GM21529 (cell line): Measurements from ENCODE around the gene GRID2.

Experiments
- ATAC-seq: cut with Tn5 transposase; IDR thresholded peaks from one replicate; pipeline ENCODE4 v1.9.1; 2021; ENCODE audit not compliant: unreplicated experiment

GRID2 gene

GRCh38 chr4:93178279-93178678, 874.5 kb downstream of the GRID2 start:
- no peak for ATAC-seq

- ATAC-seq: no peak
These were observed 875.3 kb downstream of the GRID2 start for GRCh38 chr4:93179044-93179443.

DNA sequence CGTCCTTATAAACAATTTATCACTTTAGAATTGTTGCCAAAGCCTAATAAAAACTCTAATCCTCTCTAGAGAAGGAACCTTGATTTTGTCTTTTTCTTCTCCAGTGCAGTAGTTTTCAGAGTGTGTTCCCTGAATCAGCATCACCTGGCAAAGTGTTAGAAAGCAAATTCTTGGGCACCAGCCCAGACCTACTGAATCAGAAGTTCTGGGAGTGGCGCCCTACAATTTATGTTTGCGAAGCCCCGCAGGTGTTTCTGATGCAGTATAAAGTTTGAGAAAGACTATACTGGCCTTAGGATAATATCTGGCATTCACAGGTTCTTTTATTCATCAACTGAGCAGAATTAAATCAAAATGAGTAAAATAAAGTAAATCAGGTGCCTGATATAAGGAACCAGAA, 879.0 kb downstream of the GRID2 start:
- ATAC-seq: no peak

GRCh38 chr4:93183576-93183975, 879.8 kb downstream of the GRID2 start:
- ATAC-seq: no peak

- no peak for ATAC-seq
These were observed 880.3 kb downstream of the GRID2 start for GRCh38 chr4:93184053-93184452.

DNA sequence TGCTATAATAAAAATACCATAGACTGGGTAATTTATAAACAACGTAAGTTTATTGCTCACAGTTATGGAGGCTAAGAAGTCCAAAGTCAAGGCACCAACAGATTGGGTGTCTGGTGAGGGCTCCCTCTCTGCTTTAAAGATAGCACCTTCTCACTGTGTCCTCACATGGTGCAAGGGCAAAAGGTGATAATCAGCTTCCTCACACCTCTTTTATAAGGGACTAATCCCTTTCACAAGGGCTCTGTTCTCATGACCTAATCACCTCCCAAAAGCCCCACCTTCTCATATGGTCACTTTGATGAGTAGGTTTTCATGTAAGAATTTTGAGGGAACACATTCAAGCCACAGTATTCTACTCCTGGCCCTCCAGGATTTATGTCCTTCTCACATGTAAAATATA, 883.1 kb downstream of the GRID2 start:
- no peak for ATAC-seq

GRCh38 chr4:93187466-93187865, 883.7 kb downstream of the GRID2 start:
- ATAC-seq: no peak

DNA sequence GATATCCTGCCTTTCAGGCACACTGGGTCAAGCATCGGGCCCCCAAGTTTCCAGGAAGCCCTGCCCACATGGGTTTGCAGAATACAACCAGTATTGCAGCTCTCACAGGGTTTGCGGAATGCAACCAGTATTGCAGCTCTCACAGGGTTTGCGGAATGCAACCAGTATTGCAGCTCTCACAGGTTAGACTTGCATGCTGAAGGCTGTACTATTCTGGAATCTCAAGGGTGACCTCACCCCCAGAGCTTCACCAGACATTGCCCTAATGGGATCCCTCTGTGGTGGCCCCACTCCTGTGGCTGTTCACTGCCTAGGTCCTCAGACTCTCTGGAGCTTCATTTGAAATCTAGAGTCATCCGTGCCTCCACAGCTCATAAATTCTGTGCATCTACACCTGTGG, 884.1 kb downstream of the GRID2 start:
- ATAC-seq: no peak

DNA sequence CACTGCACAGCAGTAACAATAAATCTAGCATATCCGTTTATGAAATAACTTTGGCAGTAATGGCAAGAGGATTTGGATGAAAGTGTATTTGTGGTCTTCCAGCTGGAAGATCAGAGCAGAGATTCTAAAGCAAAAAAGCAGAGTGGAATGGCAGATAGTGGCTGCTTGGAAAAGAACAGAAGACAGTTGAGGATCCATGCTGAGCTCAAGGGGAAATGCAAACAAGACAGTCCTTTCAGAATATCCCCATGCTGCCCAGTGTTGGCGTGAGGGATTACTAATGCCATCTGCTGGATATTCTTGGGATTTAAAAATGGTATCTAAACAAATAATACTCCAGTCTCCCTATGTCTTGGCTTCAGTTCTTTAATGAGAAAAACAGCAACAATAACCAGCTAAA, 895.7 kb downstream of the GRID2 start:
- ATAC-seq: peak; percentile 64

GRCh38 chr4:93201471-93202096, 897.8 kb downstream of the GRID2 start:
- ATAC-seq: no peak

- ATAC-seq: no peak
These were observed 899.9 kb downstream of the GRID2 start for GRCh38 chr4:93203708-93204107.

DNA sequence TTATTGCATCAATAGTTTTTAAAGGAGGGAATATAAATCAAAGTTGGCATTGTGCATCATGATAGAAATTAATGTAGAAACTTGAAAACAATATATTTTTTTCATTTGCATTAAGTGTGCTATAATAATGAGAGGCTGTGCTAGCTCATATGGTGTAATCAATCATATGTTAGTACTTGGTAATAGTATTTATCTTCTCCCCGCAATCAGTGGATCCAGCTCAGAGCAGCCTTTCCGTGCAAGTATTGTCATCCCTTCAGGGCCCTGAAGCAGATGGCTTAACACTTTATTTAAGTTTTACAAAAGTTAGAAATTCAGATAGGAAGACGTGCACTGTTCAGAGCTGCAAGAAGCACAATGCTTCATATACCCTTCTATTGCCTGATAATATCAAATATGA, 908.5 kb downstream of the GRID2 start:
- no peak for ATAC-seq

- no peak for ATAC-seq
These were observed 912.9 kb downstream of the GRID2 start for GRCh38 chr4:93216646-93217045.

GRCh38 chr4:93217431-93217830, 913.7 kb downstream of the GRID2 start:
- ATAC-seq: no peak

DNA sequence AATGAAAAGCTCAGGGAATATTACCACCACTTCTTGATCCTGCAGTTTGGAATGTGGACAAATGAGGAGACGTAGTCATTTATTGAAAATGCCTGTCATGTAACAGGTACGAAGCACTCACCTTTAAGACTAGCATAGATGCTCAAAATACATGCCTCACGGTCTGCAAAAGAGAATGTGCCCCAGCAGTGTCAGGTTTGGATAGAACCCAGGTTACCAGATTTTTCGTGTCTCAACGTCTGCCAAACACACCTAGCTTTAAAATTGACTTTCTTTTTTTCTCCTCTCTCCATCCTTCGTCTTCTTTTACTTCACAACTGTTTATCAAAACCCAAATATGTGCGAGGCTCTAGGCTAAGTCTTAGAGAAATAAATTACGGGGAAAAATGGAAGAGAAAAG, 918.0 kb downstream of the GRID2 start:
- ATAC-seq: no peak

GRCh38 chr4:93228021-93228420, 924.3 kb downstream of the GRID2 start:
- no peak for ATAC-seq

DNA sequence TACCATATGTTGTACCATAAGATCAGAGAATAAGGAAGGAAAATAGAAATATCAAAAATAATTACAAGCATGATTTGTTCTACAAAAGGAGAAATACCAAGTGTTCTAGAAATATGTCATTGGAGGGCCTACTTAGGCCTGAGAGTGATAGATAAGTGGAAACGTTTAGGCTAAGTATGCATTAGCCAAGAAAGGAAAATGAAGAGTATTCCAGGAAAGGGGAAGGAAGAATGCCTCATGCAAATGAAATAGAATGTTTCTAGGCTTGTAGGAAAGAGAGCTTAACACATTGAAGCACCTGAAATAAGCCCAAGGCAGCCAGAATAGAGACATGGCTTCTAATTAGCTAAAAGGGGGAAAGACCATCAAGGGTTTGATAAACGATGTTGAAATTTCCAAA, 929.1 kb downstream of the GRID2 start:
- ATAC-seq: no peak

- no peak for ATAC-seq
These were observed 933.8 kb downstream of the GRID2 start for GRCh38 chr4:93237521-93237920.

- no peak for ATAC-seq
These were observed 939.5 kb downstream of the GRID2 start for GRCh38 chr4:93243262-93243661.

GRCh38 chr4:93261207-93261606, 957.4 kb downstream of the GRID2 start:
- ATAC-seq: no peak

DNA sequence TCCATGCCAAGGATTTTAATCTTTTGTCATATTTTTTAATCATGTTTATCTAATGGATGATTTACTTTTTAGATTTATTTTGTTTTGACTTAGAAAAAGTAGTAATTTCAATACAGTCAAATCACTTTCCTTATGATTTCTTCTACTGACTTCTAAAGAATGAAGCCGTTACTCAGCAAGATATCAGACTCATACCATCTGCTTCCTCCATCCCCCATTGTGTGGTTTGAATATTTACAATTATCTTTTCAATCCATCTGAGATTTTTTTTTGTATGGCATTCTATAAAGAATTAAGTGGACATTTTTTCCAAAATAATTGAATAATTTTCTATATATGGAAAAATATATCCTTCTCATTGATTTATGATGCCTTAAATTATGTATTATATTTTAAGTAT, 959.4 kb downstream of the GRID2 start:
- ATAC-seq: no peak

- ATAC-seq: no peak
These were observed 964.0 kb downstream of the GRID2 start for GRCh38 chr4:93267747-93268146.

GRCh38 chr4:93285346-93285745, 981.6 kb downstream of the GRID2 start:
- ATAC-seq: no peak

- ATAC-seq: no peak
These were observed 985.5 kb downstream of the GRID2 start for GRCh38 chr4:93289241-93289640.
